H9 (cell line): ENCODE measurements around the gene ELOVL6. TPM values are rescaled to one million over a fixed set of nuclear protein-coding genes. Genes with fewer than 3 reads are reported as not detected.

Source experiments
- DNase-seq: peaks from one replicate; pipeline ENCODE4 v3.0.0-alpha.2; 2017
- H2AFZ ChIP-seq: one replicate; pipeline ENCODE4 v1.6.1; 2013; ENCODE audit warnings: mild to moderate bottlenecking, low read length, control low read depth, moderate library complexity
- H2AK5ac ChIP-seq: 2 replicates; pipeline ENCODE4 v1.6.1; 2013; ENCODE audit warnings: low read length, control low read depth, mixed read lengths; ENCODE audit not compliant: insufficient read length
- H2BK120ac ChIP-seq: one replicate; pipeline ENCODE4 v1.6.1; 2013; ENCODE audit warnings: low read depth, mild to moderate bottlenecking, low read length, control low read depth, inconsistent platforms; ENCODE audit not compliant: poor library complexity, severe bottlenecking
- H2BK12ac ChIP-seq: 2 replicates; pipeline ENCODE4 v1.6.1; 2013; ENCODE audit warnings: low read length, control low read depth, mixed read lengths, low read depth; ENCODE audit not compliant: insufficient read length
- H2BK15ac ChIP-seq: 2 replicates; pipeline ENCODE4 v1.6.1; 2013; ENCODE audit warnings: low read depth, low read length, control low read depth
- H2BK20ac ChIP-seq: one replicate; pipeline ENCODE4 v1.6.1; 2013; ENCODE audit warnings: low read depth, mild to moderate bottlenecking, low read length, control low read depth, inconsistent platforms; ENCODE audit not compliant: poor library complexity, severe bottlenecking
- H2BK5ac ChIP-seq: 2 replicates; pipeline ENCODE4 v1.6.1; 2013; ENCODE audit warnings: low read length, control low read depth, mixed read lengths; ENCODE audit not compliant: insufficient read length
- H3K14ac ChIP-seq: 2 replicates; pipeline ENCODE4 v1.6.1; 2013; ENCODE audit warnings: low read length, control low read depth; ENCODE audit not compliant: insufficient read depth
- H3K18ac ChIP-seq: 2 replicates; pipeline ENCODE4 v1.6.1; 2013; ENCODE audit warnings: low read depth, mild to moderate bottlenecking, mixed read lengths, low read length, control low read depth; ENCODE audit not compliant: insufficient read length
- H3K23ac ChIP-seq: 2 replicates; pipeline ENCODE4 v1.6.1; 2013; ENCODE audit warnings: low read length, control low read depth, mixed read lengths, low read depth; ENCODE audit not compliant: insufficient read length
- H3K23me2 ChIP-seq: 2 replicates; pipeline ENCODE4 v1.6.1; 2013; ENCODE audit warnings: low read depth, mild to moderate bottlenecking, mixed read lengths, low read length, control low read depth; ENCODE audit not compliant: insufficient read length, poor library complexity, severe bottlenecking
- H3K27ac ChIP-seq: 2 replicates; pipeline ENCODE4 v1.5.1; 2013; ENCODE audit warnings: low read length, control low read depth, mixed read lengths, low read depth; ENCODE audit not compliant: insufficient read length
- H3K27me3 ChIP-seq: 2 replicates; pipeline ENCODE4 v1.6.1; 2013; ENCODE audit warnings: low read length, control low read depth, inconsistent platforms; ENCODE audit not compliant: insufficient read depth
- H3K4ac ChIP-seq: 2 replicates; pipeline ENCODE4 v1.6.1; 2013; ENCODE audit warnings: low read depth, mild to moderate bottlenecking, control low read depth, inconsistent platforms, low read length, moderate library complexity
- H3K4me1 ChIP-seq: 2 replicates; pipeline ENCODE4 v1.6.1; 2013; ENCODE audit warnings: low read length, control low read depth, inconsistent platforms; ENCODE audit not compliant: insufficient read depth
- H3K4me2 ChIP-seq: 2 replicates; pipeline ENCODE4 v1.6.1; 2013; ENCODE audit warnings: low read length, control low read depth, mixed read lengths; ENCODE audit not compliant: insufficient read length, insufficient read depth
- H3K56ac ChIP-seq: 2 replicates; pipeline ENCODE4 v1.6.1; 2013; ENCODE audit warnings: low read depth, mild to moderate bottlenecking, mixed read lengths, low read length, control low read depth; ENCODE audit not compliant: insufficient read length
- H3K79me1 ChIP-seq: 2 replicates; pipeline ENCODE4 v1.6.1; 2013; ENCODE audit warnings: low read depth, mild to moderate bottlenecking, moderate library complexity, low read length, control low read depth, inconsistent platforms; ENCODE audit not compliant: insufficient read depth, poor library complexity, severe bottlenecking
- H3K79me2 ChIP-seq: 2 replicates; pipeline ENCODE4 v1.6.1; 2013; ENCODE audit warnings: low read length, control low read depth, inconsistent platforms; ENCODE audit not compliant: insufficient read depth
- H3K9ac ChIP-seq: 2 replicates; pipeline ENCODE4 v1.6.1; 2013; ENCODE audit warnings: low read length, control low read depth, mixed read lengths; ENCODE audit not compliant: insufficient read length; ENCODE audit errors: extremely low read depth
- H3K9me3 ChIP-seq: one replicate; pipeline ENCODE4 v1.6.1; 2013; ENCODE audit warnings: low read depth, low read length, inconsistent platforms; ENCODE audit not compliant: control insufficient read depth
- H3T11ph ChIP-seq: one replicate; pipeline ENCODE4 v1.6.1; 2013; ENCODE audit warnings: mild to moderate bottlenecking, low read length, control low read depth, inconsistent platforms
- H4K20me1 ChIP-seq: one replicate; pipeline ENCODE4 v1.6.1; 2013; ENCODE audit not compliant: control insufficient read depth, insufficient read length, insufficient read depth
- H4K5ac ChIP-seq: 2 replicates; pipeline ENCODE4 v1.6.1; 2013; ENCODE audit warnings: low read depth, mild to moderate bottlenecking, mixed read lengths, low read length, control low read depth; ENCODE audit not compliant: insufficient read length
- H4K8ac ChIP-seq: replicated peaks from 2 replicates; pipeline ENCODE4 v1.6.1; 2013; ENCODE audit warnings: low read length, control low read depth, mixed read lengths, low read depth; ENCODE audit not compliant: insufficient read length
- H4K91ac ChIP-seq: 2 replicates; pipeline ENCODE4 v1.6.1; 2013; ENCODE audit warnings: low read depth, mild to moderate bottlenecking, moderate library complexity, mixed read lengths, low read length, control low read depth; ENCODE audit not compliant: insufficient read length
- H3K27ac Mint-ChIP-seq, 3 experiments: 2 replicates in 2 of 3; 3 replicates in 1 of 3; pipeline ENCODE4 v1.8.0; 2020 to 2021; ENCODE audit warnings: mixed read lengths in 3 of 3, mild to moderate bottlenecking in 1 of 3, moderate library complexity in 1 of 3
- H3K27me3 Mint-ChIP-seq: 2 replicates; pipeline ENCODE4 v1.8.0; 2021; ENCODE audit warnings: low read depth, mild to moderate bottlenecking, moderate library complexity, mixed read lengths
- H3K36me3 Mint-ChIP-seq, 3 experiments: 2 replicates in 2 of 3; 3 replicates in 1 of 3; pipeline ENCODE4 v1.8.0; 2020 to 2021; ENCODE audit warnings: low read depth in 3 of 3, mixed read lengths in 3 of 3; ENCODE audit not compliant: insufficient read depth in 1 of 3
- H3K4me1 Mint-ChIP-seq, 2 experiments: 2 replicates each; pipeline ENCODE4 v1.8.0; 2020; ENCODE audit warnings: mixed read lengths in 2 of 2
- H3K4me3 Mint-ChIP-seq, 2 experiments: 2 replicates in 1 of 2; 3 replicates in 1 of 2; pipeline ENCODE4 v1.8.0; 2020 to 2021; ENCODE audit warnings: mild to moderate bottlenecking in 2 of 2, mixed read lengths in 2 of 2, moderate library complexity in 1 of 2
- H3K9me3 Mint-ChIP-seq, 2 experiments: 2 replicates in 1 of 2; 3 replicates in 1 of 2; pipeline ENCODE4 v1.8.0; 2020; ENCODE audit warnings: mild to moderate bottlenecking in 2 of 2, mixed read lengths in 2 of 2, moderate library complexity in 1 of 2
- CTCF ChIP-seq: fragments of 200-600 bp; sonication (generic); conservative IDR thresholded peaks from 3 replicates; pipeline ENCODE4 v1.8.0; 2021; ENCODE audit warnings: antibody characterized with exemption, mild to moderate bottlenecking
- whole genome bisulfite sequencing: extraction: QIAGEN DNeasy Blood & Tissue Kit; methylation state at CpG from one replicate; pipeline ENCODE4 v1.1.7; 2013; ENCODE audit warnings: missing lambda C conversion rate, low lambda C conversion rate, mixed read lengths; ENCODE audit not compliant: insufficient read length; ENCODE audit errors: extremely low coverage; 5-methylcytosine and 5-hydroxymethylcytosine counted together
- total RNA-seq: library from RNA; stranded (reverse); gene quantifications from 2 replicates; pipeline ENCODE4 v1.2.1, GENCODE V29; 2021

The ELOVL6 gene
- total RNA-seq, 1 experiment from 2014 or later = 64.6 TPM

GRCh38 chr4:110092646-110093045 lies 105.8 kb downstream of the ELOVL6 start:
- Mint-ChIP-seq H3K4me1 (peaks cover 27 to 42% of the 10 kb centered on the region in 2 experiments), H3K4me3 (no peak overlapping the region), H3K27me3 (no peaks in the 10 kb centered on the region), H3K36me3 (peaks cover 2 to 9% (median 3%) of the 10 kb centered on the region in 3 experiments; a peak in 3 of 7 replicates), H3K27ac (no peak overlapping the region), H3K9me3 (no peaks in the 10 kb centered on the region)
- H3K9me3 ChIP-seq = no peaks in the 10 kb centered on the region
- H3K27ac ChIP-seq = no peak overlapping the region
- H3K4ac ChIP-seq = no peak overlapping the region
- no peak overlapping the region for H2BK20ac ChIP-seq
- no peak overlapping the region for H3K56ac ChIP-seq
- H3T11ph ChIP-seq = no peak overlapping the region
- no peak overlapping the region for H2BK5ac ChIP-seq
- no peak overlapping the region for H2BK120ac ChIP-seq
- H3K9ac ChIP-seq = no peak overlapping the region
- no peak overlapping the region for H2AFZ ChIP-seq
- no peaks in the 10 kb centered on the region for H3K27me3 ChIP-seq
- no peak overlapping the region for H4K8ac ChIP-seq
- no peak overlapping the region for H2AK5ac ChIP-seq
- no peak for DNase-seq
- no peak overlapping the region for H2BK12ac ChIP-seq
- H3K79me1 ChIP-seq = no peaks in the 10 kb centered on the region
- peaks cover 8% of the 10 kb centered on the region for H3K4me1 ChIP-seq
- no peak overlapping the region for H3K14ac ChIP-seq
- no peak overlapping the region for H3K23ac ChIP-seq
- H3K18ac ChIP-seq = no peak overlapping the region
- no peak overlapping the region for H4K5ac ChIP-seq
- WGBS = 100% methylated on average over 1 of the region's 4 CpGs
- no peak overlapping the region for H3K4me2 ChIP-seq
- no peaks in the 10 kb centered on the region for H3K23me2 ChIP-seq
- no peak overlapping the region for H2BK15ac ChIP-seq
- no peak overlapping the region for H4K91ac ChIP-seq
- no peaks in the 10 kb centered on the region for H3K79me2 ChIP-seq
- no peak for TF ChIP-seq CTCF
- H4K20me1 ChIP-seq = no peaks in the 10 kb centered on the region
